ENCODE measurements around the gene RPLP1.

GRCh38 chr15:69417581-69417980 is 35.0 kb upstream of the RPLP1 start:
- TF ChIP-seq, protein P1, sequence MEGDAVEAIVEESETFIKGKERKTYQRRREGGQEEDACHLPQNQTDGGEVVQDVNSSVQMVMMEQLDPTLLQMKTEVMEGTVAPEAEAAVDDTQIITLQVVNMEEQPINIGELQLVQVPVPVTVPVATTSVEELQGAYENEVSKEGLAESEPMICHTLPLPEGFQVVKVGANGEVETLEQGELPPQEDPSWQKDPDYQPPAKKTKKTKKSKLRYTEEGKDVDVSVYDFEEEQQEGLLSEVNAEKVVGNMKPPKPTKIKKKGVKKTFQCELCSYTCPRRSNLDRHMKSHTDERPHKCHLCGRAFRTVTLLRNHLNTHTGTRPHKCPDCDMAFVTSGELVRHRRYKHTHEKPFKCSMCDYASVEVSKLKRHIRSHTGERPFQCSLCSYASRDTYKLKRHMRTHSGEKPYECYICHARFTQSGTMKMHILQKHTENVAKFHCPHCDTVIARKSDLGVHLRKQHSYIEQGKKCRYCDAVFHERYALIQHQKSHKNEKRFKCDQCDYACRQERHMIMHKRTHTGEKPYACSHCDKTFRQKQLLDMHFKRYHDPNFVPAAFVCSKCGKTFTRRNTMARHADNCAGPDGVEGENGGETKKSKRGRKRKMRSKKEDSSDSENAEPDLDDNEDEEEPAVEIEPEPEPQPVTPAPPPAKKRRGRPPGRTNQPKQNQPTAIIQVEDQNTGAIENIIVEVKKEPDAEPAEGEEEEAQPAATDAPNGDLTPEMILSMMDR (IDR thresholded peaks at IDR 0.05; ENCODE audit: low read depth, low read length) = no peak
- no peak for TF ChIP-seq POLR2A (IDR thresholded peaks at IDR 0.05; ENCODE audit: extremely low read depth, insufficient read length)
- TF ChIP-seq, protein P2, sequence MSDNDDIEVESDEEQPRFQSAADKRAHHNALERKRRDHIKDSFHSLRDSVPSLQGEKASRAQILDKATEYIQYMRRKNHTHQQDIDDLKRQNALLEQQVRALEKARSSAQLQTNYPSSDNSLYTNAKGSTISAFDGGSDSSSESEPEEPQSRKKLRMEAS (IDR thresholded peaks at IDR 0.05; ENCODE audit: low read depth, low read length) = no peak
- TF ChIP-seq MYC (IDR thresholded peaks at IDR 0.05; ENCODE audit: low read depth, low read length) = no peak

All from NB4 (cell line).